ENCODE results near the gene STARD4. TPM values are rescaled to one million over a fixed set of nuclear protein-coding genes. Genes with fewer than 3 reads are reported as not detected.
A peak's percentile ranks its signal among the peaks of the same experiment; 100 is the strongest.

The STARD4 gene
- total and polyA plus RNA-seq, 9 of the 15 experiments (the other 6 are each of a cell fraction or from before 2014, with no cell fraction given): 28.4 to 88.0 (median 34.0) TPM

- TF ChIP-seq, protein P1, sequence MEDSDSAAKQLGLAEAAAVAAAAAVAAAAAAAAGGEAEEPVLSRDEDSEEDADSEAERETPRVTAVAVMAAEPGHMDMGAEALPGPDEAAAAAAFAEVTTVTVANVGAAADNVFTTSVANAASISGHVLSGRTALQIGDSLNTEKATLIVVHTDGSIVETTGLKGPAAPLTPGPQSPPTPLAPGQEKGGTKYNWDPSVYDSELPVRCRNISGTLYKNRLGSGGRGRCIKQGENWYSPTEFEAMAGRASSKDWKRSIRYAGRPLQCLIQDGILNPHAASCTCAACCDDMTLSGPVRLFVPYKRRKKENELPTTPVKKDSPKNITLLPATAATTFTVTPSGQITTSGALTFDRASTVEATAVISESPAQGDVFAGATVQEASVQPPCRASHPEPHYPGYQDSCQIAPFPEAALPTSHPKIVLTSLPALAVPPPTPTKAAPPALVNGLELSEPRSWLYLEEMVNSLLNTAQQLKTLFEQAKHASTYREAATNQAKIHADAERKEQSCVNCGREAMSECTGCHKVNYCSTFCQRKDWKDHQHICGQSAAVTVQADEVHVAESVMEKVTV (CRISPR knock-in tag; IDR thresholded peaks at IDR 0.05): no peak
- TF ChIP-seq MTA3 (IDR thresholded peaks at IDR 0.05; ENCODE audit: borderline replicate concordance) (peak; percentile 72; the same call in 1 of the 2 replicates), HNRNPLL (IDR thresholded peaks at IDR 0.05; ENCODE audit: low read depth, low read length, poor library complexity, severe bottlenecking) (peak; percentile 39), ZNF408 (CRISPR knock-in tag; IDR thresholded peaks at IDR 0.05; ENCODE audit: low read depth) (no peak), GATAD2B (IDR thresholded peaks at IDR 0.05; ENCODE audit: borderline replicate concordance) (no peak), GTF2A2 (tag; IDR thresholded peaks at IDR 0.05) (no peak), CHD4 (IDR thresholded peaks at IDR 0.05; ENCODE audit: insufficient read depth, insufficient replicate concordance, low read depth, low read length, poor library complexity, severe bottlenecking) (no peak), KLF6 (CRISPR knock-in tag; IDR thresholded peaks at IDR 0.05; ENCODE audit: borderline replicate concordance) (no peak), HNRNPK (IDR thresholded peaks at IDR 0.05; ENCODE audit: low read depth, low read length, poor library complexity, severe bottlenecking) (no peak), FOXJ2 (tag; IDR thresholded peaks at IDR 0.05) (0 out of 2 replicates have a peak, but pooled peaks have one; percentile 66), NR1H2 (CRISPR knock-in tag; IDR thresholded peaks at IDR 0.05) (no peak), SREBF2 (CRISPR knock-in tag; IDR thresholded peaks at IDR 0.05) (no peak), STAG1 (CRISPR knock-in tag; IDR thresholded peaks at IDR 0.05; ENCODE audit: borderline replicate concordance) (no peak), DIDO1 (tag; IDR thresholded peaks at IDR 0.05; ENCODE audit: low read depth) (peak; percentile 37; the same call in 1 of the 2 replicates), THRAP3 (IDR thresholded peaks at IDR 0.05; ENCODE audit: borderline replicate concordance) (peak; percentile 94; the same call in 1 of the 2 replicates), ZFP91 (CRISPR knock-in tag; IDR thresholded peaks at IDR 0.05) (no peak), PTBP1 (IDR thresholded peaks at IDR 0.05; ENCODE audit: low read depth, low read length) (no peak), SIN3A (IDR thresholded peaks at IDR 0.05; ENCODE audit: borderline replicate concordance in 2 of 2, control insufficient read depth in 1 of 2, low read depth in 2 of 2, low read length in 2 of 2) (peak; percentile 42 to 73; a peak in 2 of 4 replicates), RUNX1 (IDR thresholded peaks at IDR 0.05; ENCODE audit: low read depth) (no peak), TCF7 (IDR thresholded peaks at IDR 0.05; ENCODE audit: borderline replicate concordance) (no peak), ELF1 (tag; IDR thresholded peaks at IDR 0.05) (no peak), ZBTB8A (IDR thresholded peaks at IDR 0.05; ENCODE audit: partially characterized antibody) (no peak)
- TF ChIP-seq, protein P2, sequence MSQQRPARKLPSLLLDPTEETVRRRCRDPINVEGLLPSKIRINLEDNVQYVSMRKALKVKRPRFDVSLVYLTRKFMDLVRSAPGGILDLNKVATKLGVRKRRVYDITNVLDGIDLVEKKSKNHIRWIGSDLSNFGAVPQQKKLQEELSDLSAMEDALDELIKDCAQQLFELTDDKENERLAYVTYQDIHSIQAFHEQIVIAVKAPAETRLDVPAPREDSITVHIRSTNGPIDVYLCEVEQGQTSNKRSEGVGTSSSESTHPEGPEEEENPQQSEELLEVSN (IDR thresholded peaks at IDR 0.05; ENCODE audit: borderline replicate concordance in 1 of 2, extremely low read depth in 1 of 2, insufficient read depth in 1 of 2, insufficient read length in 1 of 2, low read depth in 1 of 2, low read length in 1 of 2, poor library complexity in 1 of 2, severe bottlenecking in 1 of 2): no peak
Measured at GRCh38 chr5:111512375-111513130, at the start of gene STARD4 (continued).

All from K562 (cell line).